ENCODE measurements around the gene RIN3. TPM values are rescaled to one million over a fixed set of nuclear protein-coding genes. Genes with fewer than 3 reads are reported as not detected.
"Not testable (repeated sequence)": the region's sequence is repeated elsewhere in the genome, so short reads cannot be mapped to it uniquely, and the experiment has no call there.

The RIN3 gene
- total and polyA plus RNA-seq, 4 donors, result 3.4 to 7.4 (median 5.2) TPM

DNA sequence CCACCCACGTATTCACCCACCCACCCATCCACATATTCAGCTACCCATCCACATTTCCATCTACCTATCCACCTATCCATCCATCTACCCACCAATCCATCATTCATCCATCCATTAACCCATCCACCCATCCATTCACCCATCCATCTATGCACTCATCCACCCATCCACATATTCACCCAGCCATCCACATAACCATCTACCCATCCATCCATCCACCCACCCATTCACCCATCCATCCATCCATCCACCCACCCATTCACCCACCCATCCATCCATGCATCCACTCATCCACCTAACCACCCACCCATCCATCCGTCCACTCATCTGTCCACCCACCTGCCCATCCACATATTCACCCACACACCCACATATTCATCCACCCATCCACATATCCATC lies 164.4 kb downstream of the RIN3 start:
- H3K4me1 ChIP-seq (ENCODE audit: control insufficient read depth, insufficient read depth, low read length), result peaks cover 7% of the 10 kb centered on the region
- H3K4me3 ChIP-seq (ENCODE audit: low read depth, low read length), result no peak overlapping the region
- H3K27me3 ChIP-seq (ENCODE audit: control insufficient read depth, insufficient read depth, low read length), result no peaks in the 10 kb centered on the region
- WGBS (ENCODE audit: insufficient coverage), result 89% methylated on average over 2 of the region's 2 CpGs
- DNase-seq (ENCODE audit: low read depth in 4 of 6, low spot score in 6 of 6), result no peak
- no peaks in the 10 kb centered on the region for H3K9me3 ChIP-seq (ENCODE audit: control insufficient read depth, insufficient read depth, low read length)
- no peaks in the 10 kb centered on the region for H3K36me3 ChIP-seq (ENCODE audit: control insufficient read depth, insufficient read depth, low read length)
- H3K27ac ChIP-seq (ENCODE audit: low read depth, low read length), result no peak overlapping the region

- Histone ChIP-seq H3K9me3 (ENCODE audit: control insufficient read depth, insufficient read depth, low read length) (no peaks in the 10 kb centered on the region), H3K27me3 (ENCODE audit: control insufficient read depth, insufficient read depth, low read length) (no peaks in the 10 kb centered on the region), H3K36me3 (ENCODE audit: control insufficient read depth, insufficient read depth, low read length) (no peaks in the 10 kb centered on the region), H3K4me1 (ENCODE audit: control insufficient read depth, insufficient read depth, low read length) (peaks cover 7% of the 10 kb centered on the region), H3K27ac (ENCODE audit: low read depth, low read length) (no peak overlapping the region), H3K4me3 (ENCODE audit: low read depth, low read length) (no peak overlapping the region)
- WGBS (ENCODE audit: insufficient coverage), result 87% methylated on average over 4 of the region's 5 CpGs
- no peak for DNase-seq (ENCODE audit: low read depth in 4 of 6, low spot score in 6 of 6)
Observed at GRCh38 chr14:92678766-92679165, 165.2 kb downstream of the RIN3 start.

DNA sequence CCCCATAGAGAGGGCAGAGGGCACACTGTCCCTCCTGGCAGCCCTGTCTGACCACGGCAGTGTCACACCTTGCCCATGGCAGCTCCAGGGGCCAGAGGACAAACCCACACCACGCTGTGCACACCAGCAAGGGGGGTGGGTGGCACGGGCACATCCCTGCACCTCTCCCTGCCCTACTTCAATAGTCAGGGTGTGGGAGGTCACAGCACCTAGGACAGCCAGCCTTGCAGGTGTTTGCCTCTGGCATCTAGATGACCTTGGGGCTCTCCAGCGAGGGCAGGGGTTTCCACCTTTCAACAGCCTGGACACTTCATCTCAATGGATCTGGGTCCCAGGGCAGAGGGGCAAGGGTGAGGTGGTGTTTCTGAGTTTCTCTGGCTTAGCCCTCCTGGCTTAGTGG lies 165.7 kb downstream of the RIN3 start:
- Histone ChIP-seq H3K36me3 (ENCODE audit: control insufficient read depth, insufficient read depth, low read length) (no peaks in the 10 kb centered on the region), H3K4me1 (ENCODE audit: control insufficient read depth, insufficient read depth, low read length) (peaks cover 7% of the 10 kb centered on the region), H3K27me3 (ENCODE audit: control insufficient read depth, insufficient read depth, low read length) (no peaks in the 10 kb centered on the region), H3K9me3 (ENCODE audit: control insufficient read depth, insufficient read depth, low read length) (no peaks in the 10 kb centered on the region), H3K4me3 (ENCODE audit: low read depth, low read length) (no peak overlapping the region), H3K27ac (ENCODE audit: low read depth, low read length) (no peak overlapping the region)
- DNase-seq (ENCODE audit: low read depth in 4 of 6, low spot score in 6 of 6), result no peak
- WGBS (ENCODE audit: insufficient coverage), result 88% methylated on average over 3 of the region's 4 CpGs

GRCh38 chr14:92680330-92680729 lies 166.7 kb downstream of the RIN3 start:
- H3K36me3 ChIP-seq (ENCODE audit: control insufficient read depth, insufficient read depth, low read length); H3K4me1 ChIP-seq (ENCODE audit: control insufficient read depth, insufficient read depth, low read length); H3K9me3 ChIP-seq (ENCODE audit: control insufficient read depth, insufficient read depth, low read length); H3K27ac ChIP-seq (ENCODE audit: low read depth, low read length); H3K27me3 ChIP-seq (ENCODE audit: control insufficient read depth, insufficient read depth, low read length); DNase-seq (ENCODE audit: low read depth in 4 of 6, low spot score in 6 of 6); H3K4me3 ChIP-seq (ENCODE audit: low read depth, low read length): not testable (repeated sequence)
- 50% methylated on average over 2 of the region's 4 CpGs for WGBS (ENCODE audit: insufficient coverage)

- H3K27me3 ChIP-seq (ENCODE audit: control insufficient read depth, insufficient read depth, low read length), result no peaks in the 10 kb centered on the region
- H3K9me3 ChIP-seq (ENCODE audit: control insufficient read depth, insufficient read depth, low read length), result no peaks in the 10 kb centered on the region
- peaks cover 6% of the 10 kb centered on the region for H3K36me3 ChIP-seq (ENCODE audit: control insufficient read depth, insufficient read depth, low read length)
- H3K27ac ChIP-seq (ENCODE audit: low read depth, low read length), result no peak overlapping the region
- no peak overlapping the region for H3K4me3 ChIP-seq (ENCODE audit: low read depth, low read length)
- DNase-seq (ENCODE audit: low read depth in 4 of 6, low spot score in 6 of 6), result peak in 5 of 6 donors; percentile 56 to 91 (median 68)
- WGBS (ENCODE audit: insufficient coverage), result 28% methylated on average over 9 of the region's 13 CpGs
- peaks cover 7% of the 10 kb centered on the region for H3K4me1 ChIP-seq (ENCODE audit: control insufficient read depth, insufficient read depth, low read length)
Observed at GRCh38 chr14:92680781-92681650, 167.4 kb downstream of the RIN3 start.

- peaks cover 6% of the 10 kb centered on the region for H3K36me3 ChIP-seq (ENCODE audit: control insufficient read depth, insufficient read depth, low read length)
- H3K4me3 ChIP-seq (ENCODE audit: low read depth, low read length), result no peak overlapping the region
- peaks cover 21% of the 10 kb centered on the region for H3K4me1 ChIP-seq (ENCODE audit: control insufficient read depth, insufficient read depth, low read length)
- peaks cover 6% of the 10 kb centered on the region for H3K27me3 ChIP-seq (ENCODE audit: control insufficient read depth, insufficient read depth, low read length)
- DNase-seq (ENCODE audit: low read depth in 4 of 6, low spot score in 6 of 6), result no peak
- no peaks in the 10 kb centered on the region for H3K9me3 ChIP-seq (ENCODE audit: control insufficient read depth, insufficient read depth, low read length)
- H3K27ac ChIP-seq (ENCODE audit: low read depth, low read length), result no peak overlapping the region
- WGBS (ENCODE audit: insufficient coverage), result 88% methylated on average over 4 of the region's 8 CpGs
Observed at GRCh38 chr14:92683041-92683440, 169.5 kb downstream of the RIN3 start.

GRCh38 chr14:92684801-92685560 lies 171.4 kb downstream of the RIN3 start:
- 78% methylated on average over 18 of the region's 21 CpGs for WGBS (ENCODE audit: insufficient coverage)
- DNase-seq (ENCODE audit: low read depth in 4 of 6, low spot score in 6 of 6), result no peak
- peaks cover 21% of the 10 kb centered on the region for H3K4me1 ChIP-seq (ENCODE audit: control insufficient read depth, insufficient read depth, low read length)
- H3K4me3 ChIP-seq (ENCODE audit: low read depth, low read length), result no peak overlapping the region
- peaks cover 11% of the 10 kb centered on the region for H3K27me3 ChIP-seq (ENCODE audit: control insufficient read depth, insufficient read depth, low read length)
- H3K27ac ChIP-seq (ENCODE audit: low read depth, low read length), result no peak overlapping the region
- peaks cover 6% of the 10 kb centered on the region for H3K36me3 ChIP-seq (ENCODE audit: control insufficient read depth, insufficient read depth, low read length)
- H3K9me3 ChIP-seq (ENCODE audit: control insufficient read depth, insufficient read depth, low read length), result no peaks in the 10 kb centered on the region

DNA sequence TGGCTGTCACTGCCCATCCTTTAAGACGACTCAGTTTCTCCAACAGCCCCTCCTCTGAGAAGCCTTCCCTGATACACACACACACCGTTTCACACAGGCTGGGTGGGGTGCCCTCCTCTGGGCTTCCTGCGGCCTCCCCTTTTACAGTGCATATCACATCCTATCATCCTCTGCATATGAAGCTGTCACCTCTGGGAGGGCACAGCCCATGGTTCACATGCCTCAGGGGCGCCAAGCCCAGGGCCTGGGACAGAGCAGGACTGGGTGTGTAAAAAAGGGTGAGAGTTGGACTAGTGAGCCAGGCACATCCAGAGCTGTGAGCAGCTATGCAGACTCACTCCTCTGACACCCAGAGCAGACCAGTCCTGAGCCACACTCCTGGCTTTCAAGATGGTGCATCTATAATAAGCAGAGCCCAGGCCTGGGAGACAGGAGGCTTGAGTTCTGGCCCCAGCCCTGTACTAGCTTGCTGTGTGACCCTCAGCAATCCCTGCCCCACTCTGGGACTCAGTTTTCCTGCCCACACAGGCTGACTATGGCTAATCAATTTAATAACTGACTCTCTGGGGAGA lies 172.3 kb downstream of the RIN3 start:
- WGBS (ENCODE audit: insufficient coverage), result 83% methylated on average over 3 of the region's 4 CpGs
- no peak for DNase-seq (ENCODE audit: low read depth in 4 of 6, low spot score in 6 of 6)
- H3K27me3 ChIP-seq (ENCODE audit: control insufficient read depth, insufficient read depth, low read length), result peaks cover 11% of the 10 kb centered on the region
- no peak overlapping the region for H3K4me3 ChIP-seq (ENCODE audit: low read depth, low read length)
- peaks cover 6% of the 10 kb centered on the region for H3K36me3 ChIP-seq (ENCODE audit: control insufficient read depth, insufficient read depth, low read length)
- H3K27ac ChIP-seq (ENCODE audit: low read depth, low read length), result no peak overlapping the region
- H3K4me1 ChIP-seq (ENCODE audit: control insufficient read depth, insufficient read depth, low read length), result peaks cover 20% of the 10 kb centered on the region
- H3K9me3 ChIP-seq (ENCODE audit: control insufficient read depth, insufficient read depth, low read length), result no peaks in the 10 kb centered on the region

GRCh38 chr14:92686411-92686899 lies 172.9 kb downstream of the RIN3 start:
- Histone ChIP-seq H3K9me3 (ENCODE audit: control insufficient read depth, insufficient read depth, low read length) (no peaks in the 10 kb centered on the region), H3K36me3 (ENCODE audit: control insufficient read depth, insufficient read depth, low read length) (peaks cover 6% of the 10 kb centered on the region), H3K4me1 (ENCODE audit: control insufficient read depth, insufficient read depth, low read length) (peaks cover 14% of the 10 kb centered on the region), H3K27ac (ENCODE audit: low read depth, low read length) (no peak overlapping the region), H3K4me3 (ENCODE audit: low read depth, low read length) (no peak overlapping the region), H3K27me3 (ENCODE audit: control insufficient read depth, insufficient read depth, low read length) (peaks cover 11% of the 10 kb centered on the region)
- WGBS (ENCODE audit: insufficient coverage), result 65% methylated on average over 4 of the region's 9 CpGs
- DNase-seq (ENCODE audit: low read depth in 4 of 6, low spot score in 6 of 6), result no peak

Measured in spinal cord (tissue), 10 donors.